ENCODE results near the gene MBNL3.

MBNL3 gene, protein sequence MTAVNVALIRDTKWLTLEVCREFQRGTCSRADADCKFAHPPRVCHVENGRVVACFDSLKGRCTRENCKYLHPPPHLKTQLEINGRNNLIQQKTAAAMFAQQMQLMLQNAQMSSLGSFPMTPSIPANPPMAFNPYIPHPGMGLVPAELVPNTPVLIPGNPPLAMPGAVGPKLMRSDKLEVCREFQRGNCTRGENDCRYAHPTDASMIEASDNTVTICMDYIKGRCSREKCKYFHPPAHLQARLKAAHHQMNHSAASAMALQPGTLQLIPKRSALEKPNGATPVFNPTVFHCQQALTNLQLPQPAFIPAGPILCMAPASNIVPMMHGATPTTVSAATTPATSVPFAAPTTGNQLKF

DNA sequence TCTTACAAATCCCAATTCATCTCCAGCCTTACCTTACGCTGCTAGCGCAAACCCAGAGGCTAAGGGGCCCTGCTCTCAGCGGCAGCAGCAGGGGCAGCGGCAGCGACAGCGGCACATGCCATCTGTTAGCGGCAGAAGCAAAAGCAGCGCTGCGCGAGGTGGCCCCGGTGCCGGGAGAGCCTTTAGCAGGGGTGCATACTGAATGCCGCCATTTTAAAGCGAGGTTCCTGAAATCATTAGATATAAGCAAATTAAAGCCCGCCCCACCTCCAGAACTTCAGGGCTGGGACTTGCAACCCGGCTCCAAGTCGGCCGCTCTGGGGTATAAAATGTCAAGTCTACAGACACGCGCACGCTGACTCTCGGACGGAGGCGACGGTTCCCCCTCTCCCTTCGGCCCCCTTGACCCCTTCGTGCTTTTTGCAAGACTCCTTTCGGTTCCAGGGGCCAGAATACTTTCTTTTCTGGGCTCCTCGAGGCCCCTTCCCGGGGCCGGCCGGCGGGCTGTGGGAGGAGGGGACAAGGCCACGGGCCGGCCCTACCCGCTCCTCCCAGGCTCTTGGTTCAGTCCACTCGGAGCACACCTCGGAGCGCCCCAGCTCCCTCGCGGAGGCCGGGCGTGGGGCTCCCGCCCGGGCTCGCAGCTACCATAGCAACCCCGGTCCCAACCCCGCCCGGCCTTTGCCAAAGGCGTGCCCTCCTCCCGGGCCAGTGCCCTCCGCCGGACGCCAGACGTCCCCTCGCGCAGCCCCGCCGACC, at the start of gene MBNL3:
Gene MBNL3, minus strand, starts transcription at position 220 of the 759 bp plus-strand sequence. CDS start 49,427 bp downstream, outside the sequence.
- peak in 1 of 2 donors; percentile 39 for DNase-seq (ENCODE audit: low read depth in 2 of 2)

DNA sequence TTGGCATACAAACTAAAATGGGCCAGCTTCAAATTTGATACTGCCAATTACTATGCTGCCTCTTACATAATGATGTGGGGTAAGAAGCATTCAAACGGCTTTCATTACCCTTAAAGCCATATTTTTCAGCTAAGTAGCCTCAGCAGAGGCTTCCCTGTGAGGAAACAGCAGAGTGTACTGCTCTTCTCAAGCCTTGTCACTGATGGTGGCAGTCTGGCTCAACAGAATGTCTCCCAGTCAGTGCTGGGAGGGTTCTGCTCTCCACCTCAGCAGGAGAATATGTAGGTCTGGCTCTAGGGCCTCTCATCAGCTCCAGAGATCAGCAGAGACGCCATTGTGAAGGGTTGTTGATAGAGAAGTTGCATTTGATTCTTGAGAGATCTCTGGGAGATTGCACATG, 44.6 kb upstream of the MBNL3 start:
- DNase-seq (ENCODE audit: low read depth in 2 of 2), result no peak

DNA sequence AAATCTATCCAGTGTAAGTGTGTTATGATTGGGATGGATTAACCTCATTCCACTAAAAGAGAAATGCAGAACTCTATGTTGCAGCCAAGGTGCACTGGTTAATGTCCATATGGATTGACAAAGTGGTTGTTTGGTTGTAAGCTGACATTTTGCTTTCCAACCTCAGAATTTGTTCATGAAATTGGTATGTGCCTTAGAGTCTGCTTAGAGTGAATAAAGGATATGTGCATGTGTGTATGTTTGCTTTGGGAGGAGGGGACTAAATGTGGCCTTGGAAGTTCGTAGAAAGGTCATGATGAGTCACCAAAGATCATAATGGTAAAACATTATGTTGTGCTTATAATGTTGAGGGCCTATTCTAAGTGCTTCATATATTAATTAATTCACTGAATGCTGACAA, 44.1 kb upstream of the MBNL3 start:
- no peak for DNase-seq (ENCODE audit: low read depth in 2 of 2)

DNA sequence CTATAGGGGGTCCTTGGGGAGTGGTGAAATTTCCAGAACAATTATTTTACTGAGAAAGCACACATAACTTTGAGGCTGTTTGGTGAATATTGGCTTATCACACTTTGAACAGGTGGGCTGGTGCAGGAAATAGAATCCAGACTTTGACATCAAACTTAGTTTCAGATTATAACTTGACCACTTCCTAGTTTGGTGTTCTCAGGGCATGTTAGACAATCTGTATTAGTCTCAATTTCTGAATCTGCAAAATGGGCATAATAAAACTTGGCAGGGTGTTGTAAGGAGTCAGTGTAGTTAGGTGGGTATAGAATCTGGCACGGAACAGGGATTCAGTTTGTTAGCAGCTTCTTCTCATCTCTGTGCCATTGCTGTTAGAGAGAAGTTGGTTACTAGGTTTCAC, 43.3 kb upstream of the MBNL3 start:
- DNase-seq (ENCODE audit: low read depth in 2 of 2), result no peak

DNA sequence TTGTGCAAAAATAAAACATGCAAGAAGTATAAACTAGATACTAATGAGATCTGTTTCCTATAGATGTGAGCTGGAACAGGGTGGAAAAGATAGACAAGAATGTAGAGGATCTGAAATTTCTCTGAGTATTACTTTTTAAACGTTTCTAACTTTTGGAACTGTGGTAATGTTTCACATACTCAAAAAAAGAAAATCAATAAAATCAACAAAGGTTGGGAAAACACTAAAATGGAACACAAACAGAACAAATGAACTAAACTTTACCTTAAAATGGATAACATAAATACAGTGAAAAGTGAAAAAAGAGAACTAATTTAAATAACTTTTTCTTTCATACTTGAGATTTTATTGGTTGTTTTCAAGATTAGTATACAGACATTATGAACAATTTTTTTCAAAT, 32.0 kb upstream of the MBNL3 start:
- DNase-seq (ENCODE audit: low read depth in 2 of 2), result no peak

DNA sequence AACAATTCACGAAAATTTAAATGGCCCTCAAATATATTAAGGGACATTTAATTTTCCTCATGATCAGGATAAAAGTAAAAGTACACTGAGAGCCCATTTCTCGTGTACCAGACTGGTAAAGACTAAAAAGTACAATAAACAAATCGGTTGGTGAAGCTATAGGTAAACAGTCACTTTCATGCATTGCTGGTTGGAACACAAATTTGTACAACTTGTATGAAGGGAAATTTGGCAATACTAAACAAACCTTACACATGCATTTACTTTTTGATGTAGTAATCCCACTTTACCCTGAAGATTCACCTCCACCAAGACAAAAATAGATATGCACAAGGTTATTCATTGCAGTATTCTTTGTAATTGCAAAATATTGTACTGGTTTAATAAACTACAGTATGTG, 31.4 kb upstream of the MBNL3 start:
- no peak for DNase-seq (ENCODE audit: low read depth in 2 of 2)

DNA sequence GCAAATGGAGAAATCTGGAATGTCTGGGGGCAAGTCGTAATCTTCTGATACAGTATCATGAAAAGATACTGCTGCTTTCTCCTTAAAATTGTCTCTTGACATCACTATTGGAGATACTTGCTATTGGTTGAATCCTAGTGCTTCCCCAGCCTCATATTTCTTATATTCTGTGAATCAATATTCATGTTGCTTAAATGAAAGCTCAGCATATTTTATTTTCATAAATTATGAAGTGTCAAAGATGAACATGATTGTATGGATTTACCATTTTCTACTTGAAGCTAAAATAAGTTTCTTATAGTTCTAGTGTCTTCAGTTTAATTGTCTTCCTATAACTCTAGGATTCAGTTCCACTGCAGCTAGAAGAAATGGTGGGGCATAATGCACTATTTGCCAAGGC, 29.6 kb upstream of the MBNL3 start:
- DNase-seq (ENCODE audit: low read depth in 2 of 2), result no peak

DNA sequence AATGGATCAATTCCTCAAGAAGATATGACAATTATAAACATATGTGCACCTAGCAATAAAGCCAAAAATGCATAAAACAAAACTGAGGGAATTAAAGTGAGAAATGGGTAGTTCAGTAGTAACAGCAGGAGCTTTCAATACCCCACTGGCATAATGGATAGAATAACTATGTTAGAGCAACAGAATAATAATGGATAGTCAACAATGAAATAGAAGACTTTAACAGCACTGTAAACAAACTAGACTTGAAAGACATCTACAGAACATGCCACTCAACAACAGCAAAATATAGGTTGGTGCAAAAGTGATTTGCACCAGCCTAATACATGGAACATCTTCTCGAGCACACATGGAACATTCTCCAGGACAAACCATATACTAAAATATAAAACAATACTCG, 20.0 kb upstream of the MBNL3 start:
- no peak for DNase-seq (ENCODE audit: low read depth in 2 of 2)

DNA sequence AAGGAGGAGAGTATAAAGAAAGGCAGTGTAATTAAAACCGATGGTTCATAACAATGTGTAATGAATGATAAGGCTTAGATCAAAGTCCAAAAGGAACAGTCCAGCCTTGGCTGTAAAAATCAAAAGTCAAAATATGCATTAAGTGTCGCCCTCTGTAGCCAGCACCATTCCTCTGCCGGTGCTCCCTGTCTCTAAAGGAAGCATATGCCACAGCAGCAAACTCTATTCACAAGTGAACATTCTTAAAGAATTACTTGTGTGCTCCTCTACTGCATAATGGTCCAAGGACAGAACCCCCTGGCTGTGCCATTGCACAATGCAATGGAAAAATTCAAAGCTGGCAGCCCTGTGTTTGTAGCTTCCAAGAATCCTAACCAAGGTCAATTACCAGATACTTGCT, 16.3 kb upstream of the MBNL3 start:
- no peak for DNase-seq (ENCODE audit: low read depth in 2 of 2)

DNA sequence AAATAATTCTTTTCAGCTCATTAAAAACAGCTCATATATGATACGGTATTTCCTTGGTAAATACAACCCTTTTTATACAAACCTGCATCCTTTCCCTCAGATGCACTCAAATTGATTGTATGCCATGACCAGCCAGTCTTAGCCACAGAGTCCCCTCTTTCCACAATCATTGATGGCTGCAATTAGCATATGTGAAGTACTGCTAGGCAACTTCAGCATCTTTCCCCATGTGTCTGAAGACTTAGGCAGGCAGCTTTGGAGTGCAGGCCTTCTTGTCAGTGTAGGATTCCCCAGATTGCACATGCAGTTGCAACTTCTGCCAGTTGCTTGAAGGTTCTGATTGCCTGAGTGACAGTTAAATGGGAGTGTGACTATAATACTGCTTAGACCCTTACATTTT, 15.6 kb upstream of the MBNL3 start:
- DNase-seq (ENCODE audit: low read depth in 2 of 2), result no peak

DNA sequence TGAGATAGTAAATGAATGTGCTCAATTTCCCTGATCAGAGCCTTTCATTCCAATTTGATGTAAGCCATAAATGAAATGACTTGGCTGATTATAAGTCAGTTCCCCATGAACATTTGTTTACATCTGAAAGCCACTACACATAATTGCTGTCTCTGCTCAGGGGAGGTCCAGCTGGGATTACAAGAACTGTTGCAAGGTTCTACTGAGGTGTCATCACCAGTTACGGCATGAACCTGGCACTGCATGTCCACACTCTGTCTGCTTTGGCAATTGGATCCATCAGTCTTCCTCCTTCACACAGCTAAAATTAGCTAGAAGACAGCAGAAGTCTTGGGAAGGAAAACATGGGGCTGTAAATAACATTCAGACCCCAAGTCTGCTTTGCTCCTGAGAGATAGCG, 12.8 kb upstream of the MBNL3 start:
- no peak for DNase-seq (ENCODE audit: low read depth in 2 of 2)

DNA sequence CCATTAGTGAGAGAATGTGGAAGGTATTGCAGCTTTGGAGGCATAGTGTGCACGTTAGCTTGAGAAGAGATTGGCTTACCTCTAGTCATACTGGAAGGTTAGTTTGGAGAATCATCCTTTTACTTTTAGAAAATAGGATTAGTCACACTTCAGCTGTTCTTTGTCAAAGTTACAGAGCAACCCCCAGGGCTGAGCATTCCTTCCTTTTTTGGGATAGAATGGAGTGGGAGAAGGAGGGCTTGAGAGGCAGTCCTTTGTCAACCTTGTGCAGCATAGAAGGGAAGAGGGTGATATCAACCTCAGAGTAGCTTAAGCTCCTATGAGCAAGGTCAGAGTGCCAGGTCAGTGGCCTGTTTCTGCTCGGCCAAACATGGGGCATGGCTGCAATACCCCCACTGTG, 8.6 kb upstream of the MBNL3 start:
- DNase-seq (ENCODE audit: low read depth in 2 of 2), result no peak

DNA sequence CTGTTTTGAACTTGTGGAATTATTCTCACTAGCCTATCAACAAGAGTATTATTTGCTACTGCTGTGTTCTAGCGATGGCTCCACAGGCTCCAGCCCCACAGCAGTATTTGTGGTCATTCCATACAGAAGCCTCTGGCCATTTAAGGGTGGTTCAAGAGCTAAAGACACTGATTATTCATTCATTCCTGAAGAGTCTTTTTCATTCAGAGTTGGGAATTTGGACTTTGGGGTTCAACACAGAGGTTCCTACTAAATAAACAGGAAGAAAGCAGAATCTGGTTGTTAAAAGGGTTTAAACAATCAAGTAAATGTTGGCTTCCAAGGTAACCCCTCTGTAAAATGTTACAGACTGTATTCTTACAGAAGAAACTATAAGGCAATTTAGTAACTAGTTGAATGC, 4.3 kb upstream of the MBNL3 start:
- DNase-seq (ENCODE audit: low read depth in 2 of 2), result no peak

DNA sequence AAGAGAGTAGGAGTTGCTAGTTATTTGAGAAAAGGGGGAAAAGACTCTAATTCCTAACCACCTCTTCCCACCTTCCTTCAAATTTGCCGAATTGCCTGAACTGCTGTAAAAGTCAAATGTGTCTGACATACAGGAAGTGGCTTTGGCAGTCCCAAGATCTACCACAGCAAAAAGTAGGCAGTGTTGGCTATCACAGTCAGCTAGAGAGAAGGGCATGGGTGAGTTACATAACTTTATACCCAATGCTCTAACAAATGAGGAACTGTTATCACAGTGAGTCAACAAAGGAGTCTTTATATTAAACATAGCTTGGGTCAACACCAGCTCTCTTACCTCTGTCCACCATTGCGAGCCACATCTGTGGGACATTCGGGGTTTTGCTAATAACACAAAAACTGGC, 2.4 kb upstream of the MBNL3 start:
- no peak for DNase-seq (ENCODE audit: low read depth in 2 of 2)

DNA sequence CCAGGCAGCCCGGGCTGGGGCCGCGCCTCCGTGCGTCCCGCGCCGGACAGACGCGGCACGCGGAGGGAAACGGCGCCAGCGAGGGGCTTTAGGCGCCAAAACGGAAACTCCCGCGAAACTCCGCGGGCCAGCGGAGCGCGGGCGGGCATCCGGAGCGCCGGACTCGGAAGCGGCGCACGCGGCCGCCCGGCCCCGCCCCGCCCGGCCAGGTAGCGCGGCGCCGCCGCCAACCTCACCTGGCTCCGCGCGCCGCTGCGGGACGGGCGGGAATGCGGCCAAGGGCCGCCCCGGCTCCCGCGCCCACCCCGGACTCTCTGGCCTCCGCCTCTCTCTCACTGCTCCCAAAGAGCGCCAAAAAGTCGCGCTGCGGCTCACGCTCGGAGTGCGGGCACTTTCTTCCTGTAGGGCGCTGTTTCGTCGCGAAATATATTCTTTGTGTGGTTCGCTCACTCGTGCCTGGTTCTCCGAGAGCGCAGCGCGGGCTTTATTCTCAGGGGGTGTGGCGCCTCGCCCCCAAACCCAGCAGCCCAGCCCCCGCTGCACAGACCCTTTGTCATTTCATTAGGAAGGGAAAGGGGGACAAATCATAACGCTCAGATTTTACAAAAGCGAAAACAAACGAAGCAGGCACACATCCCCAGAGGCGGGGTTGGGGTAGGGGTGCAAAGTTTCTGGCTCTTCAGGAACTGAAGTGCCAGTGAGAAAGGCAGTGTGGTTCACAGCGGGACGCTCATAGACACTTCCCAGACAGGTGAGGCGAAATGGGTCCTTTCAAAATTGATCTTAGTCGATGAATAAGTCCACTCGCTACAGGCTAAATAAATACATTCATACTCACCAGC, 961 bp upstream of the MBNL3 start:
- peak in 1 of 2 donors; percentile 3 for DNase-seq (ENCODE audit: low read depth in 2 of 2)

DNA sequence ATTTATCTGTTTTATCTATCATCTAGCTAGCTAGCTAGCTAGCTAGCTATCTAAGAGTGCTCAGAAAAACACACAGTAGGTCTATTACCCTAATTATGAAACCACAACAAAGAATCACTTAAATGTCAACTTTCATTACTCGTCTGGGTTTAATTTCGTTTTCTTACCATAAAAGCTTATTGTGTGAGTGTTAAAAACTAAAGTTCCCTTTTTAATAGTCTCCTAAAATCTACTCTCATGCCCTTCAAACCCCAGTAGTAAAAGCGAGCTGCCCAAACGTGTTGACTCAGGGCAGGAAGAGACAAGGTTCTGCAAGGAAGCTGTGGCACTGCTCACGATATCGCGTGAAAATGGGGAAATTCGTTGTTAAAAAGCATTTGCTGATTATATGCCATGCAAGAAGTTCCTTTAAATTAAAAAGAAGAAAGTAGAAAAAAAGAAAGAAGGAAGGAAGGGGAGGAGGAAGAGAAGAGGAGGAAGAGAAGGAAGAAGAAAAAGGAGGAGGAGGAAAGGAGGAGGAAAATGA, 595 bp downstream of the MBNL3 start:
- no peak for DNase-seq (ENCODE audit: low read depth in 2 of 2)

DNA sequence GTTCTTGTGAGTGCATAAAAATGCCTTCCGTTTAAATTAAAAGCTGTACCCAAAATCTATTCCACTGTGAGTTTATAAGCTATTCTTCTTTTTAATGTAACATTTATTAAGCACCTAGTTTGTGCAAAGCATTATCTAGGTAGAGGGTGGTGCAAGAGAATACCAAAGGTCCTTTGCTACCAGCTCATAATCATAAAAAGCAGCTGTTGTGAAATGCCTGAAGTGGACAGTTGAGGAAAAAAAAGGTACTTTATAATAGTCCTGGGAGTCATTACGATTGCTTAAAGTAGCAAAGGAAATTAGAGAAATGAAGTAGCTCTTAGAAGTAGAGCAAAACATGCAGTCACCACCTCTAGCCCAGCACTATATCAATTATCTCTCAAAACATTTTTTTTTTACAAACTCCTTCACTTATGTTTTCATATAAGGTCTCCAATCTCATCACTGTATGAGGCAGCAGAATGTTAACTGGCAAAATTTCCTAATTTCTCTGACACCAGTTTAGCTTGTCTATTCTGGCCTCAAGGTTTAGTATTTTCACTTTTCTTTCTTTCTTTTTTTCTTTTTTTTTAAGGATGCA, 2.1 kb downstream of the MBNL3 start:
- DNase-seq (ENCODE audit: low read depth in 2 of 2), result no peak

DNA sequence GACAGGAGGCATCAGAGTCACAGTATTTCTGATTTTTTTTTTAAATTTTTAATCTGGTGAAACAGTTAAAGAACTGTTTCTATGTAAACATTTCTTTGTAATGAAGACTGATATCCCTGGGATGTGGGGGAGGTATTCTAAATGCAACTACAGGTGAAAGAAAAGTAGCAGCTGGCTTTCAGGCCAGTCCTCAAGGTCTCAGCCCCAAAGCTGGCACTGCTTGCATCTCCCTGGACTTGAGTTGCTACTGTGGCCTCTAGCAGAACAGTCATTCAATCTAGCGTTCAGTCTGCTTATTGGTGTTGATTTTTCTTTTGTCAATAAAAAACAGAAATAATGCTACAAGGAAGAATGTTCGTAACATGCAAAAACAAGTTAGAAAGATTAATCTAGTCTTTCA, 4.9 kb downstream of the MBNL3 start:
- no peak for DNase-seq (ENCODE audit: low read depth in 2 of 2)

DNA sequence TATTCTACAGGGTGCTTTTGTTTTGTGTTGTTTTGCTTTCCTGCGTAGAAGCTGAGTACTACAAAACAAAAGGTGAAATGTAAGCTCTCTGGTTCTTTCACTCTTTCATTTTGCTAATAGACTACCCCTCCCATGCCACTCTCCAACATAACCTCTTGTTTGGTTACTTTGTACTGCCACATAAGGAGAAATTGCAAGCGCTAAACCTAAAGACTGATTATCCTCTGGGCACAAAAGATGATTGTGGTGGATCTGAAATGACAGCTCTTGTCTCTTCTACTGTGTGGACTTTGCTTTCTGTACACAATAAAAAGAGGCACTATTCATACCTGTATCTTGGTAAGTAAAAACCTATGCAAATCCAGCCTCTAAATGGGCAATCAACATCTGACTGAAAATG, 5.3 kb downstream of the MBNL3 start:
- no peak for DNase-seq (ENCODE audit: low read depth in 2 of 2)

DNA sequence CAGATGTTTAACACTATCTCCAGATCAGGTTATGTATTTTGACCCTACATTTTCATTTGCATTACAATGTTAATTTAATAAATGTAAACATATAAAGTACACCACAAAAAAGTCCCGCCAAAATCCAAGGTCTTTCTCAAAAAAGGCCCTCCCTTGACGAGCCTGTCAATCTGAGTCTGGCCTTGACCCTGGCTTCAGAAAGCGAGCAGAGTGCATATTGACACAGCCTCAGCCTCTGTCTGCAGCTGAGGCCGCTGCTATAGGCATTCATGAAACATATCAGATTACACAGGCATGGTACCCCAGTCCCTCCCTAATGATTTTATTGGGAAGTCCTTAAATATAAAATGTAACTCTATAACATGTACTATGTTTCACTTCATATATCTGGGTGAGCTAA, 6.2 kb downstream of the MBNL3 start:
- no peak for DNase-seq (ENCODE audit: low read depth in 2 of 2)

DNA sequence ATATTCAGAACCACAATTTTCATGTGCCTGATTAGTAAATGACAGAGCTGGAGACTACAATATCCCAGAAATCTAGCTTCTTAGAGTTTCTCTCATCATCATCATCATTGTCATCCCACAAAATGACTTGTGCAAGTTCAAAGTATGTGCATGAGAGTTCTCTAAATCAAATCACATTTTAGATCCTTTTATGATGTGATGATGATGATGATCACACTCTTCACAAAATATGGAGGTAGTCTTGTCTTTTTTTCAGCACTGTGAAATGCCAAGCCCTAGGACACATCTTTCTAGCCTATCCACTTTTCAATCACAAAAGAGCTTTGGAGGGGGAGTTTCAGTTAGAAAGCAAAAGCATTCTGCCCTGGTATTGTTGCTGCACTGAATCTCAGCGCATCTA, 7.4 kb downstream of the MBNL3 start:
- no peak for DNase-seq (ENCODE audit: low read depth in 2 of 2)

Data from stimulated activated CD8-positive, alpha-beta memory T cell treated with anti-CD3 and anti-CD28 coated beads, Interleukin-2, amount 100 ng/mL, for 1 hour (primary cell).